Retina (tissue), 1 donor: ENCODE data around the gene CHRNB2.
"Not testable (repeated sequence)": the region's sequence is repeated elsewhere in the genome, so short reads cannot be mapped to it uniquely, and the experiment has no call there.

Source experiments
- DNase-seq: peaks from one replicate; pipeline ENCODE4 v3.0.0-alpha.2; 2016

Gene CHRNB2

GRCh38 chr1:154567386-154568156 is at the start of gene CHRNB2:
CHRNB2 (plus strand) TSS chr1:154567778; CDS start chr1:154568045, 267 bp downstream.
- peak; percentile 86 for DNase-seq

GRCh38 chr1:154519591-154519991 is 48.0 kb upstream of the CHRNB2 start:
- DNase-seq: no peak

DNA sequence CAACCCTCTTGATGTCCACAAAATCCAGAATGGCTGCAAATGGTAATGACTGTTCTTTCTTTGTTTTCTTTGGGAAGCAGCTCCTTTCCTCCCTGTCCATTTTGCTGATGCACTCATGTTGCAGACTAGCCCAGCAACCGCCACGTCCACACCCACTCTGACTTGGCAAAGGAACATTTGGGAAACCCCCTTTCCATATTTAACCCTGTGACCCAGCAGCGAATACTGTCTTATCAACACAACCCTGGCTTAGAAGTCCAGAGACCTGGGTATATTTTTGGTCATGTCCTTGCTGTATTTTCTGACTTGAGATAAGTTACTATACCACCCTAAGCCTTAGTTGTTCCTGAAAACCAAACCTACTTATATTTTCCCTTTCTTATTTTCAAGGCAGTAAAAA is 47.2 kb upstream of the CHRNB2 start:
- no peak for DNase-seq

- no peak for DNase-seq
These were observed 45.9 kb upstream of the CHRNB2 start for GRCh38 chr1:154521695-154522094.

GRCh38 chr1:154524881-154525280 is 42.7 kb upstream of the CHRNB2 start:
- DNase-seq: no peak

DNA sequence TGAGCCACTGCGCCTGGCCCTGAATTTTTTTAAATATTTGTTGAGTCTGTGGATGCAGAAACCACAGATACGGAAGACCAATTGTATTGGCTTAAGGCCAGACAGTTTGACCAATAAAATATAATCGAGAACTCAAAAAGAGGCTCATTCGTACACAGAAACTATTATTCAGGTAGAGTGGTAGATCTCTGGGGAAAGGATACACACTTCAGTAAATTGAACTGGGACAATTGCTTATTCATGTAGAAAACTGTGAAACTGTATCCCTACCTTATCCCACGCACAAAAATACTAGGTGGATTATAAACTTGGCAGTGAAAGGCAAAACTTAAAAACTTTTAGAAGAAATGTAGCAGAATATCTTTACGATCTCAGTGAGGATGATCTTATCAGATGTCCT is 40.4 kb upstream of the CHRNB2 start:
- no peak for DNase-seq

DNA sequence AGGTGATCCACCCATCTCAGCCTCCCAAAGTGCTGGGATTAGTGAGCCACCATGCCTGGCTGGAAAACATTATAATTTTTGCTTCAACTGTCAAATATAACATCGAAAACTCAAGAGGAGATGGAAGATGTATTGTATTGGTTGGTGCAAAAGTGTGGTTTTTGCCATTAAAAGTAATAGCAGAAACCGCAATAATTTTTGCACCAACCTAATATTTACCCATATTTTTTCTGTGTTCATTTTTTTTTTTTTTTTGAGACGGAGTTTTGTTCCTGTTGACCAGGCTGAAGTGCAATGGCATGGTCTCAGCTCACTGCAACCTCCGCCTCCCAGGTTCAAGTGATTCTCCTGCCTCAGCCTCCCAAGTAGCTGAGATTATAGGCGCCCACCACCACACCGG is 38.3 kb upstream of the CHRNB2 start:
- DNase-seq: no peak

DNA sequence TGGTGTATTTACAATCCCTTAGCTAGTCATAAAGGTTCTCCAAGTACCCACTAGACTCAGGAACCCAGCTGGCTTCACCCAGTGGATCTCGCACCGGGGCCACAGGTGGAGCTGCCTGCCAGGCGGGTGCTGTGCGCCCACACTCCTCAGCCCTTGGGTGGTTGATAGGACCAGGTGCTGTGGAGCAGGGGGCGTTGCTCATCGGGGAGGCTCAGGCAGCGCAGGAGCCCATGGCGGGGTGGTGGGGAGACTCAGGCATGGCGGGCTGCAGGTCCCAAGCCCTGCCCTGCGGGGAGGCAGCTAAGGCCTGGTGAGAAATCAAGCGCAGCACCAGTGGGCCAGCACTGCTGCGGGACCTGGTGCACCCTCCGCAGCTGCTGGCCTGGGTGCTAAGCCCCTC is 35.6 kb upstream of the CHRNB2 start:
- DNase-seq: not testable (repeated sequence)

- DNase-seq: peak; percentile 10
These were observed 33.4 kb upstream of the CHRNB2 start for GRCh38 chr1:154533952-154534844.

DNA sequence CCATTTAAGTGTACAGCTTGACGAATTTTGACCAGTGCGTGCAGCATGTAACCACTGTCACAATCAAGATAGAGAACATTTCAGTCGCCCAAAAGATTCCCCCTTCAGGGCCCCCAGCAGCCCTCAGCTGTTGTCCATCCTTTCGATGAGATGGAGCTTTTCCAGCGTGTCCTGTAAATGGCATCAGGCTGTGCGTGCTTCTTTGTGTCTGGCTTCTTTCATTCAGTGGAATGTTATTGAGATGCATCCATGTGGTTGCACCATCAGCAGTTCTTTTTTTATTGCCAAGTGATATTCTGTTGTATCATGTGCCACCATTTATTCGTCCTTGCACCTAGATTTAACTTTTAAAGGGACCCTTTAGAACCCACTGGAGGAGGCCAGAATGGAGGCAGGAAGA is 31.0 kb upstream of the CHRNB2 start:
- no peak for DNase-seq

- DNase-seq: no peak
These were observed 27.8 kb upstream of the CHRNB2 start for GRCh38 chr1:154539486-154540483.

DNA sequence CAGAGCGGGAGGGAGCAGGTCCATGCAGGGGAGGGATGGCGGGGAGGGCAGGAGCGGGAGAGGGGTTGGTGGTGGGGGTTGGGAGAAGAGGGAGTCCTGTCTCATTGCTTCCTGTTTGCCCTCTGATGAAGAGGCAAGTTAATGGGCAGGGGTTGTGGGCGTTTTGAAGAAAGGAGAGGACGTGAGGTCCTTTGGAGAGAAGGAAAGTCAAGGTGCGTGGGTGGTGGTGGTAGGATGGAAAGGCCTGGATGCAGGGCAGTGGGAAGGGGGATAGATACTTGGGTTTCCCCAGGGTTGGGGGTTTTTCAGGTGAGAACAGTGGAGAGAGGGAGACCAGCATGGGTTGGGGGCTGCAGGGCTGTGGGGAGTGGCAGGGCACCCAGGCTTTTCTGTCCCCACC is 26.3 kb upstream of the CHRNB2 start:
- DNase-seq: no peak

DNA sequence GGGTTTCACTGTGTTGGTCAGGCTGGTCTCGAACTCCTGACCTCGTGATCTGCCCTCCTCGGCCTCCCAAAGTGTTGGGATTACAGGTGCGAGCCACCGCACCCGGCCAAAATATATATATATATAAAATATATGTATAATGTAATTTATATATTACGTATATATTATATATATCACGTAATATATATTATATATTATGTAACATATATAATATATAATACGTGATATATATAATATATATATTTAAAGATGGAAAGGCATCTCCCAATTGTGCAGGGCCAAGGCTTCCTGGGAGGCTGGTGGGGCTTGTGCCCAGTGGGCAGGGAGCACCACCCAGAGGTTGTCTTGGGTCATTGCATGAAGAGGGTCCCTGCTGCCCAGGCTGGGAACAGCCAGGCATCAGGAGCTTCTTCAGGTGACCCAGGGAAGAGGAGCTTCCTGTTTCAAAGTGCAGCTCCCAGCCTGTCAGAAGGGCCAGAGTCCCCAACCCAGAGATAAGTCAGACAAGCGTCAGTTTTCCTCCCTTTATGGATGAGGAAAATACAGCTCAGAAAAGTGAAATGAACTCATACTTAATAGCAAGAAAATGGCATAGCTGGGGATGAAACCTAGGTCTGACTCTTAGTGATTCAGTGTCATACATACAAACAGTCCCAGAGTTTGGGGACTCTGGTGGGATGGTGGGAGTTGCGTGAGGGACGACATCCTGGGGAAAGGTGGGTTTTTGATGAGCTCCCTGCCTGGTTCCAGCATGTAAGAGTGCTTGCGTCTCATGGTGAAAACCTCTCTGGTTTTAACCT is 21.1 kb upstream of the CHRNB2 start:
- DNase-seq: peak; percentile 50

GRCh38 chr1:154547105-154547732 is 20.4 kb upstream of the CHRNB2 start:
- no peak for DNase-seq

GRCh38 chr1:154548028-154548427 is 19.6 kb upstream of the CHRNB2 start:
- DNase-seq: no peak

DNA sequence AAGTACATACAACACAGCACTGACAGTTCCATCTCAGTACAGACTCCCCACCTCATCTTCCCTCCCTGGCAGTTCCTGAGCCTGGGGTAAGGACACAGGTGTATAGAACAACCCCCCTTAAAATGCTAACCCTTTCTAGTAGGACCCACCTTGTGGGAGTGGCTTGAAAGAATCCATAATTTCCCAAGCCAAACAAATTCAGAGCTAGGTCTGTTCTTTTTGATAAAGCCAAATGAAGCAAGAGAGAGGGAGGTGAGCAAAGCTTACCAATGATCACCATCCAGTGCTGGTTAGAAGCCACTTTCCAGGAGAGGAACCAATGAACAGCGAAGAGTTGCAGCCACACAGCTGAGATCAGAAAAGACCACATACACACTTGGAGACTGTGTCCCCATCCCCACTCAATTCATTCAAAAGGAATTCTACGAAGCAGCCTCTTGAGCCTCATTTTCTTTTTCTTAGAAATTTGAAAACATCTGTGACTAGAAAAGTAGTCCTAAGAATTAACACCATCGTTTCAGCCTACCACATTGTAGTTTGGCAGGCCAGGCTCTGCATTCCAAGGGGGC is 18.3 kb upstream of the CHRNB2 start:
- DNase-seq: no peak

DNA sequence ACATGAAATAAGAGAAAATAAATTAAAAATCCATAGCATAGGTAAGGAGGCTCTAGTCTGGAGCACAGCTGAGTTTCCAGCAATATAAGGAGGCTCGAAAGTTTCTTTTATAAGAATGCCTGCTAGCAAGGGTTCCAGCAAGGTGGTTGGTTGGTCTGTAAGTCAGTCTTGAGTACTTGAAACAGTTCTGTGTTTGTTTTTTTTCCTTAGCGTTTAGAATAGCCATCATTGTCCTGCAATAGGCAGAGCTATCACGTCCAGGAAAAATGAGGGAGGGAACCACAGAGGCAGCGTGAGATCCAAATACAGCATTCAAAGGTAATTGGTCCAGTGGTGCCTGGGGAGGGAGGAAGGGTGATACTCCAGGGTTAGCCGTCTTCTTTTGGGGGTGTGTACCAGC is 17.5 kb upstream of the CHRNB2 start:
- no peak for DNase-seq

DNA sequence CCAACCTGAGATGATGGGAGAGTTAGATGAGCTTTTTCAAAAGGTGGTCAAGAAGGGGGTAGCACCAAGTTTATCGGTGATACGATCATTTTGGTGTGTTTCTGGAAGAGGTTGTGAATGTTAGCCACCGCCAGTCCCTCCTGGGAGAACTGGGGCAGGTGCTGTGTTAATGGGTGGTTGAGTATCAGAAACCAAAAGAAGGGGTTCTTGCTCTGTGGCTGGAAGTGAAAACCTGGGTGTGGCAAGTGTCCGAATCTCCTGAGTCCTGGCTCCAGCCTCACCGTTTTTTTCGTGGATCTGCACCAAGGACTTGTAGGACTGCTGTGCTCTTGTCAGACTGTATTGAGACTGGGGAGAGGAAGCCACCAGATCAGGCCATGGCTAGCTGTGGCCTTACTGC is 16.9 kb upstream of the CHRNB2 start:
- no peak for DNase-seq

- DNase-seq: no peak
These were observed 16.1 kb upstream of the CHRNB2 start for GRCh38 chr1:154551474-154551873.

GRCh38 chr1:154552036-154552435 is 15.5 kb upstream of the CHRNB2 start:
- no peak for DNase-seq
